DND-41 (cell line): ENCODE measurements around the gene CYP27B1.

Experiments
- ATAC-seq: fragments of 200-7000 bp; cut with Tn5 transposase; 3 replicates; pipeline ENCODE4 v1.9.1; 2021; ENCODE audit warnings: low read depth; ENCODE audit not compliant: insufficient read depth
- DNase-seq: peaks from one replicate; pipeline ENCODE4 v3.0.0-alpha.2; 2020
- H2AFZ ChIP-seq: 2 replicates; pipeline ENCODE4 v1.6.0; 2012; ENCODE audit warnings: low read depth, low read length
- H3K27ac ChIP-seq: 2 replicates; pipeline ENCODE4 v1.5.1; 2012; ENCODE audit warnings: low read length, inconsistent platforms
- H3K27me3 ChIP-seq: fragments of 200-600 bp; sonication (generic); 2 replicates; pipeline ENCODE4 v1.6.0; 2012; ENCODE audit warnings: low read length, mild to moderate bottlenecking, inconsistent platforms; ENCODE audit not compliant: insufficient read depth, poor library complexity
- H3K36me3 ChIP-seq: 2 replicates; pipeline ENCODE4 v1.5.1; 2012; ENCODE audit warnings: low read length, inconsistent platforms; ENCODE audit not compliant: insufficient read depth
- H3K4me1 ChIP-seq: 2 replicates; pipeline ENCODE4 v1.5.1; 2012; ENCODE audit warnings: mild to moderate bottlenecking, low read length; ENCODE audit not compliant: insufficient read depth
- H3K4me2 ChIP-seq: 2 replicates; pipeline ENCODE4 v1.6.0; 2012; ENCODE audit warnings: mild to moderate bottlenecking, moderate library complexity, low read length, inconsistent platforms; ENCODE audit not compliant: insufficient read depth
- H3K4me3 ChIP-seq, 2 experiments: fragments of 200-600 bp in 1 of 2; shearing (Covaris generic) in 1 of 2; 2 replicates each; pipeline ENCODE4 v1.5.1; 2012 to 2016; ENCODE audit warnings: inconsistent platforms in 2 of 2, low read length in 2 of 2, mild to moderate bottlenecking in 2 of 2, low read depth in 1 of 2, moderate library complexity in 1 of 2
- H3K79me2 ChIP-seq: 2 replicates; pipeline ENCODE4 v1.6.0; 2012; ENCODE audit warnings: low read length, inconsistent platforms; ENCODE audit not compliant: insufficient read depth
- H3K9ac ChIP-seq: 2 replicates; pipeline ENCODE4 v1.6.0; 2012; ENCODE audit warnings: low read depth, mild to moderate bottlenecking, inconsistent platforms, low read length, moderate library complexity
- H3K9me3 ChIP-seq: 2 replicates; pipeline ENCODE4 v1.5.1; 2012; ENCODE audit warnings: low read length, moderate library complexity, mild to moderate bottlenecking, inconsistent platforms; ENCODE audit not compliant: insufficient read depth, severe bottlenecking
- H4K20me1 ChIP-seq: 2 replicates; pipeline ENCODE4 v1.6.0; 2012; ENCODE audit warnings: low read length; ENCODE audit not compliant: insufficient read depth
- CTCF ChIP-seq: IDR thresholded peaks from 2 replicates; pipeline ENCODE4 v1.5.1; 2012; ENCODE audit warnings: borderline replicate concordance, low read length, moderate library complexity, mild to moderate bottlenecking; ENCODE audit not compliant: poor library complexity, severe bottlenecking; ENCODE audit errors: extremely low read depth
- EZH2 ChIP-seq: IDR thresholded peaks from 3 replicates; pipeline ENCODE4 v1.6.1; 2012; ENCODE audit warnings: borderline replicate concordance, low read depth, mild to moderate bottlenecking, moderate library complexity, low read length, inconsistent platforms; ENCODE audit not compliant: severe bottlenecking

The CYP27B1 gene

GRCh38 chr12:57749061-57749460 lies 17.8 kb downstream of the CYP27B1 start:
- Histone ChIP-seq H3K4me2 (no peak overlapping the region), H3K27me3 (no peaks in the 10 kb centered on the region), H3K4me3 (no peak overlapping the region), H3K36me3 (peaks cover 51% of the 10 kb centered on the region), H3K79me2 (peaks cover 41% of the 10 kb centered on the region), H4K20me1 (peaks cover 18% of the 10 kb centered on the region), H3K9ac (no peak overlapping the region), H3K9me3 (no peaks in the 10 kb centered on the region), H3K4me1 (peaks cover 53% of the 10 kb centered on the region), H2AFZ (no peak overlapping the region), H3K27ac (no peak overlapping the region)
- no peak for TF ChIP-seq EZH2
- TF ChIP-seq CTCF, result no peak
- DNase-seq (no peak), ATAC-seq (no peak)

- H3K27ac ChIP-seq, result no peak overlapping the region
- DNase-seq, result no peak
- peak overlapping the region; percentile 65 for H3K9ac ChIP-seq
- H3K4me3 ChIP-seq, result peak overlapping the region in 1 of 2 experiments; percentile 71; a peak in 2 of 4 replicates
- TF ChIP-seq EZH2 (no peak), CTCF (no peak)
- no peaks in the 10 kb centered on the region for H3K27me3 ChIP-seq
- peak overlapping the region; percentile 68; the same call in 1 of the 2 replicates for H3K4me2 ChIP-seq
- H3K4me1 ChIP-seq, result peaks cover 53% of the 10 kb centered on the region
- H4K20me1 ChIP-seq, result peaks cover 14% of the 10 kb centered on the region; the same call in 1 of the 2 replicates
- peaks cover 34% of the 10 kb centered on the region for H3K79me2 ChIP-seq
- peaks cover 45% of the 10 kb centered on the region for H3K36me3 ChIP-seq
- no peaks in the 10 kb centered on the region for H3K9me3 ChIP-seq
- H2AFZ ChIP-seq, result no peak overlapping the region
- ATAC-seq, result no peak
Measured at GRCh38 chr12:57746025-57746424, 20.9 kb downstream of the CYP27B1 start.

GRCh38 chr12:57745485-57745881 lies 21.4 kb downstream of the CYP27B1 start:
- H3K79me2 ChIP-seq, result peaks cover 34% of the 10 kb centered on the region
- H2AFZ ChIP-seq, result no peak overlapping the region
- peaks cover 53% of the 10 kb centered on the region for H3K4me1 ChIP-seq
- peaks cover 40% of the 10 kb centered on the region for H3K36me3 ChIP-seq
- peak overlapping the region; percentile 83 for H3K27ac ChIP-seq
- H3K9ac ChIP-seq, result peak overlapping the region; percentile 65
- peaks cover 14% of the 10 kb centered on the region; the same call in 1 of the 2 replicates for H4K20me1 ChIP-seq
- no peaks in the 10 kb centered on the region for H3K27me3 ChIP-seq
- no peak for ATAC-seq
- TF ChIP-seq CTCF, result no peak
- TF ChIP-seq EZH2, result no peak
- no peak for DNase-seq
- no peaks in the 10 kb centered on the region for H3K9me3 ChIP-seq
- peak overlapping the region; percentile 68 for H3K4me2 ChIP-seq
- H3K4me3 ChIP-seq, result peak overlapping the region; percentile 27 to 71; a peak in 3 of 4 replicates
